ENCODE results near the gene MTMR8. TPM values are rescaled to one million over a fixed set of nuclear protein-coding genes. Genes with fewer than 3 reads are reported as not detected.

The MTMR8 gene
- total RNA-seq, 1 donor from 2014 or later = 4.7 TPM

DNA sequence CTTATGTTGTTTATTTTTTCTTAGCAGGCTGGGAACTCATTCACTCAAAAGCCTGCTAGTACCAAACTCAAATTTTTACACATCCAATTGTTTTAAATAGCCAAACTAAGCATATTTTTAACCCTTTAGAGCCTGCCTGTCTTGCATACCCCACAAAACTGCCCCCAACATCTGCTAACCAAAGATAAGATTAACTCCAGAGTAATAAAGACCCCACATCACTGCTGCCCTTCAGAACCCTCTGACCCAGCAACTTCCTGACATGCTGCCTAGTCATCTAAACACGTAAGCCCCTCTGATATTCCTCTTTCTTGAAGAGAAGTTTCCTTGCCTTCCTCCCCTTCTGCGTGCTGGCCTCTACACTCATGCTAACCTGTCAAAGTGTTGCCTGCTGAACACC lies 104.1 kb downstream of the MTMR8 start:
- intact Hi-C loops (cut with micrococcal nuclease) = no loop called here
- Mint-ChIP-seq H3K27me3 (no peaks in the 10 kb centered on the region), H3K27ac (no peak overlapping the region), H3K4me3 (no peak overlapping the region), H3K4me1 (no peaks in the 10 kb centered on the region), H3K36me3 (ENCODE audit: low read depth) (peaks cover 8% of the 10 kb centered on the region), H3K9me3 (no peaks in the 10 kb centered on the region)
- ChIA-PET POLR2A (no interaction called here), CTCF (no interaction called here)
- ATAC-seq (ENCODE audit: low read depth) (no peak), DNase-seq (no peak)
- TF ChIP-seq, protein P1, sequence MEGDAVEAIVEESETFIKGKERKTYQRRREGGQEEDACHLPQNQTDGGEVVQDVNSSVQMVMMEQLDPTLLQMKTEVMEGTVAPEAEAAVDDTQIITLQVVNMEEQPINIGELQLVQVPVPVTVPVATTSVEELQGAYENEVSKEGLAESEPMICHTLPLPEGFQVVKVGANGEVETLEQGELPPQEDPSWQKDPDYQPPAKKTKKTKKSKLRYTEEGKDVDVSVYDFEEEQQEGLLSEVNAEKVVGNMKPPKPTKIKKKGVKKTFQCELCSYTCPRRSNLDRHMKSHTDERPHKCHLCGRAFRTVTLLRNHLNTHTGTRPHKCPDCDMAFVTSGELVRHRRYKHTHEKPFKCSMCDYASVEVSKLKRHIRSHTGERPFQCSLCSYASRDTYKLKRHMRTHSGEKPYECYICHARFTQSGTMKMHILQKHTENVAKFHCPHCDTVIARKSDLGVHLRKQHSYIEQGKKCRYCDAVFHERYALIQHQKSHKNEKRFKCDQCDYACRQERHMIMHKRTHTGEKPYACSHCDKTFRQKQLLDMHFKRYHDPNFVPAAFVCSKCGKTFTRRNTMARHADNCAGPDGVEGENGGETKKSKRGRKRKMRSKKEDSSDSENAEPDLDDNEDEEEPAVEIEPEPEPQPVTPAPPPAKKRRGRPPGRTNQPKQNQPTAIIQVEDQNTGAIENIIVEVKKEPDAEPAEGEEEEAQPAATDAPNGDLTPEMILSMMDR (IDR thresholded peaks at IDR 0.05) = no peak

DNA sequence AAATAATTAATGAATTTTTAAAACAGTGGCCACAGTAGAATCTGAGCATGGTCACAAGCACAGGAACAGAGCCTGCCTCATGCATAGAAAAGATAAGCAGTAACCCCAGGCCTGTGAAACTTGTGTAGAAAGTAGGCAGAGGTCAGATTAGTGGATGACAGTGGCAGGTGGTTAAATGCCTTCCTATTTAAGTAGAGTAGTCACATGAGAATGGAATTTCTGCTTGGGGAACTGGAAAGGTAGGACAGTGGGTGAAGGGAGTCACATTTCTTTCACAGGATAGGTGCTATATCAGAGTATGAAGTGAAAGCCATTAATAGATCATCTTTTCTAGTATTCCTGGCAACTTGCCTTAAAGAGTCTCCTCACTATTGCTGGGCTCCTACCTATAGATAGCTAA lies 130.0 kb downstream of the MTMR8 start:
- no peak overlapping the region for H3K27ac Mint-ChIP-seq
- ChIA-PET POLR2A (no interaction called here), CTCF (no interaction called here)
- H3K4me3 Mint-ChIP-seq = no peak overlapping the region
- no peaks in the 10 kb centered on the region for H3K4me1 Mint-ChIP-seq
- ATAC-seq (ENCODE audit: low read depth) = no peak
- DNase-seq = no peak
- no peaks in the 10 kb centered on the region for H3K27me3 Mint-ChIP-seq
- intact Hi-C loops (cut with micrococcal nuclease) = no loop called here
- no peaks in the 10 kb centered on the region for H3K9me3 Mint-ChIP-seq
- H3K36me3 Mint-ChIP-seq (ENCODE audit: low read depth) = peaks cover 33% of the 10 kb centered on the region
- TF ChIP-seq, protein P1 (IDR thresholded peaks at IDR 0.05) = no peak

DNA sequence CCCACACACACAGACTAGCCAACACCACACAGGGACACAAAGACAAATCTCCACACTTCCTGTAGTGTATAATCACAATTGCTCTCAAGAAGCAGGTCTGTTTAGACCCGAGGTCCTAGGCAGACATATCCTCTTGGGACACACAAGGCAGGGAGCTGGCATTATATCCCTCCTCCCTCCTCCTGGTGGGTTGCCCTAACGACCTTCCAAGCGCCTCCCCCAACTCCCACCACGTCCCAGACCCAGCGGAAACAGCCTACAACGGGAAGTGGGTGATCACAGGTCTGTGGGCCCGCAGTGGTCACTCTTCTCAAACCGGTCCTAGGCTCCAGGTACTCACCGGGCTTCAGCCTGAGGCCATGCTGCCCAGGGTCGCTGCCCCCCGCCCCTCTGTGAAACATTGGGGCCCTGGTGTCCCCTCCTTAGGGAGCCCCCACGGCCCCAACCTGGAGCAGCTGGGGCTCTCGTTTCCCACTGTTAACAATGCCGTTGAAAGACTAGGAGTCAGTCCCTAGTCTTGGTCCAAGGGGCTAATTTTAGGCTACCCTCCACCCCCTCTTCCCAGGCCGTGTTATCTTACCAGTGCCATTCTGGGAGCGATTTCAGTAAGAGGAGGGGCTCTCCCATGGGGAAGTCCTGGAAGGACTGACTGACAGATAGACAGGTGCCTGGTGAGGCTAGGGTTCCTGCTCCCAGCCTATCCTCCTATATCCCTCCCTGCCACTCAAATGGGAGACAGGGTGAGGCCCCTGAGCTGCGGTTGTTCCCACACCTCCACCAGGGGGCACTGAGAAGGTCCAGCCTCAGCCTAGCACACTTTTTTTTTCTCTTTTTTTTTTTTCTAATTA lies 164.9 kb downstream of the MTMR8 start, which contains the start of gene ASB12:
TSS of gene ASB12 (minus strand) at position 485 of the 848 bp plus-strand sequence. CDS start 4,957 bp downstream, outside the sequence.
- no peak for DNase-seq
- no peaks in the 10 kb centered on the region for H3K36me3 Mint-ChIP-seq (ENCODE audit: low read depth)
- POLR2A ChIA-PET = no interaction called here
- H3K27me3 Mint-ChIP-seq = no peaks in the 10 kb centered on the region
- no peaks in the 10 kb centered on the region for H3K4me1 Mint-ChIP-seq
- no peak within 1 kb of the TSS for H3K27ac Mint-ChIP-seq
- H3K9me3 Mint-ChIP-seq = peaks cover 5% of the 10 kb centered on the region
- ATAC-seq (ENCODE audit: low read depth) = no peak
- CTCF ChIA-PET = no interaction called here
- intact Hi-C loops (cut with micrococcal nuclease) = loop anchor here (10.0 kb wide), 1 partner anchor 66 kb away; no protein-coding TSS in a partner anchor
- TF ChIP-seq, protein P1 (IDR thresholded peaks at IDR 0.05) = no peak
- H3K4me3 Mint-ChIP-seq = no peak within 1 kb of the TSS

DNA sequence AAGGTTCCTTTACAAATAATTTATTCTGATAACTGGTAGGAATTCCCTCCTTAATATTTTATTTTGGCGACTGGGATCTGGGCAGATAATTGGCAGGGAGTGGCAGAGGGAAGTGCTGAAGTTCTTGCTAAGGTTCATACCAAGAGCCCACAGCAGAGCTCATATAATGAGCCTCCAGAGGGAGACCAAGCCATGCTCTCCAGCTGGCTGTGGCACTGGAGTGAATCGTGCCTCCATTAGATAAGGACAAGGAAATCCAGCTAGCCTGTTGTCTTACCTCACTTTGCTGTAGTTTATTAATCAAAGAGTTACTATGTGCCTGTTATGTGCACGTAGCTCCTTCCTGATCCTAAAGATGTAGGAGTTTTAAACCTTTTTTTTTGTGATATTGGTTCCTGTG lies 166.1 kb downstream of the MTMR8 start:
- TF ChIP-seq, protein P1 (IDR thresholded peaks at IDR 0.05) = no peak
- Mint-ChIP-seq H3K27ac (no peak overlapping the region), H3K27me3 (no peaks in the 10 kb centered on the region), H3K9me3 (peaks cover 5% of the 10 kb centered on the region), H3K36me3 (ENCODE audit: low read depth) (no peaks in the 10 kb centered on the region), H3K4me3 (no peak overlapping the region), H3K4me1 (no peaks in the 10 kb centered on the region)
- ChIA-PET POLR2A (no interaction called here), CTCF (no interaction called here)
- ATAC-seq (ENCODE audit: low read depth) = no peak
- intact Hi-C loops (cut with micrococcal nuclease) = no loop called here
- DNase-seq = no peak

Other genes starting within 250 kb of the MTMR8 start
- 5.6 and 6.8 TPM in 2 replicates for gene AMER1, start 189.7 kb downstream of the MTMR8 start, total RNA-seq
- 0.18 TPM in 1 of 2 replicates, not detected in the other for gene ASB12, start 164.8 kb downstream of the MTMR8 start, total RNA-seq

All from activated B cell treated with CpG ODN at 0.5 μM for 24 hours (primary cell).